ENCODE measurements around the gene ATP11B.

DNA sequence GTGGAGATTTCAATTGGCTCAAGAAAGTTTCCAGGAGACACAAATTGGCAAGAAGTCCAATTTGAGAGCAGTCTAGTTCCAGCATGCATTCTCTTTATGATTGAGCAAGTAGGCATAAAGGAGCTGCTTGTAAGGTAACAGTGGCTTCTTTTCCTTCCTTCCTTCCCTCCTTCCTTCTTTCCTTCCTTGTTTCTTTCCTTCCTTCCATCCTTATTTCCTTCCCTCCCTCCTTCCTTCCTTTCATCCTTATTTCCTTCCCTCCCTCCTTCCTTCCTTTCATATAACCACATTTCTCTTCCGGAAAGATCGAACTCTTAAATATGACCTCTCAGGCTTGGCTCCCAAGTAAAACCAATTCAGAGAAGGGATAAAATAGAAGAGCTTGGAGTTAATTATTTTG, 29.4 kb upstream of the ATP11B start:
- TF ChIP-seq, protein P1, sequence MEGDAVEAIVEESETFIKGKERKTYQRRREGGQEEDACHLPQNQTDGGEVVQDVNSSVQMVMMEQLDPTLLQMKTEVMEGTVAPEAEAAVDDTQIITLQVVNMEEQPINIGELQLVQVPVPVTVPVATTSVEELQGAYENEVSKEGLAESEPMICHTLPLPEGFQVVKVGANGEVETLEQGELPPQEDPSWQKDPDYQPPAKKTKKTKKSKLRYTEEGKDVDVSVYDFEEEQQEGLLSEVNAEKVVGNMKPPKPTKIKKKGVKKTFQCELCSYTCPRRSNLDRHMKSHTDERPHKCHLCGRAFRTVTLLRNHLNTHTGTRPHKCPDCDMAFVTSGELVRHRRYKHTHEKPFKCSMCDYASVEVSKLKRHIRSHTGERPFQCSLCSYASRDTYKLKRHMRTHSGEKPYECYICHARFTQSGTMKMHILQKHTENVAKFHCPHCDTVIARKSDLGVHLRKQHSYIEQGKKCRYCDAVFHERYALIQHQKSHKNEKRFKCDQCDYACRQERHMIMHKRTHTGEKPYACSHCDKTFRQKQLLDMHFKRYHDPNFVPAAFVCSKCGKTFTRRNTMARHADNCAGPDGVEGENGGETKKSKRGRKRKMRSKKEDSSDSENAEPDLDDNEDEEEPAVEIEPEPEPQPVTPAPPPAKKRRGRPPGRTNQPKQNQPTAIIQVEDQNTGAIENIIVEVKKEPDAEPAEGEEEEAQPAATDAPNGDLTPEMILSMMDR (IDR thresholded peaks at IDR 0.05): no peak
- TF ChIP-seq POLR2A (IDR thresholded peaks at IDR 0.05) (no peak), EP300 (IDR thresholded peaks at IDR 0.05) (no peak)

Data from tibial nerve (tissue), 4 donors.